Gastrocnemius medialis (tissue), 4 donors: ENCODE results near the gene RARB. TPM values are rescaled to one million over a fixed set of nuclear protein-coding genes. Genes with fewer than 3 reads are reported as not detected.
A peak's percentile ranks its signal among the peaks of the same experiment; 100 is the strongest.

Experiments used
- ATAC-seq, 2 donors: fragments of 150-250 bp; one replicate each; pipeline ENCODE4 v1.9.1; 2016
- DNase-seq, 2 donors: peaks; one replicate each; pipeline ENCODE4 v3.0.0-alpha.2; 2019
- H3K27ac ChIP-seq, 4 donors: fragments of 200-600 bp; sonication (generic); 1 replicate in 1 of 4; 2 replicates in 3 of 4; pipeline ENCODE4 v1.5.1; 2016 to 2018; ENCODE audit warnings: mild to moderate bottlenecking in 2 of 4, moderate library complexity in 1 of 4
- H3K27me3 ChIP-seq, 3 donors: fragments of 200-600 bp; sonication (generic) in 2 of 3; 1 replicate in 1 of 3; 2 replicates in 2 of 3; pipeline versions ENCODE4 v1.5.1 to v1.6.0; 2016 to 2019; ENCODE audit warnings: mild to moderate bottlenecking in 1 of 3, moderate library complexity in 1 of 3
- H3K36me3 ChIP-seq, 2 donors: fragments of 200-600 bp; sonication (generic) in 1 of 2; one replicate each; pipeline ENCODE4 v1.5.1; 2017 to 2018
- H3K4me1 ChIP-seq, 2 donors: fragments of 200-600 bp; sonication (generic) in 1 of 2; one replicate each; pipeline ENCODE4 v1.5.1; 2016 to 2017; ENCODE audit warnings: mild to moderate bottlenecking in 2 of 2
- H3K4me3 ChIP-seq, 4 donors: fragments of 200-600 bp; sonication (generic) in 3 of 4; 1 replicate in 1 of 4; 2 replicates in 3 of 4; pipeline ENCODE4 v1.5.1; 2016 to 2019; ENCODE audit warnings: mild to moderate bottlenecking in 2 of 4
- H3K9me3 ChIP-seq, 3 donors: fragments of 200-600 bp; sonication (generic) in 2 of 3; 1 replicate in 1 of 3; 2 replicates in 2 of 3; pipeline ENCODE4 v1.5.1; 2016 to 2019
- CTCF ChIP-seq, 5 experiments: fragments of 450-650 bp in 3 of 5; fragments of 200-600 bp in 2 of 5; sonication (generic) in 2 of 5; IDR thresholded peaks in 4 of 5; conservative IDR thresholded peaks in 1 of 5; 1 replicate in 4 of 5; 2 replicates in 1 of 5; pipeline ENCODE4 v1.5.1; 2016 to 2019; ENCODE audit warnings: antibody characterized with exemption in 5 of 5, mild to moderate bottlenecking in 3 of 5, moderate library complexity in 3 of 5
- POLR2A ChIP-seq, 2 donors: fragments of 450-650 bp; IDR thresholded peaks; one replicate each; pipeline ENCODE4 v1.6.1; 2017; ENCODE audit warnings: antibody characterized with exemption in 2 of 2, mild to moderate bottlenecking in 2 of 2, moderate library complexity in 2 of 2
- in situ Hi-C, 4 donors: fragments of 200-750 bp; cut with MboI; loops; one replicate each; pipeline versions ENCODE4 v1.15.0 to v1.8.0; 2017; ENCODE audit warnings: low sequenced_read_pairs in 4 of 4
- intact Hi-C: fragments of 100-400 bp; cut with DNase I; formaldehyde crosslinking; loops from one replicate; pipeline ENCODE4 v1.15.1; 2023; ENCODE audit warnings: low total_unique reads
- total RNA-seq, 4 donors: library from RNA; depleted of rRNA; stranded (reverse); fragments of >200 nt; gene quantifications; one replicate each; pipeline versions ENCODE4 v1.1.0 to v1.2.3, GENCODE V29; 2016

RARB gene
- total RNA-seq, 4 donors from 2014 or later, result 1.2 to 3.0 (median 1.9) TPM

- Histone ChIP-seq H3K4me1 (peaks cover 3 to 29% of the 10 kb centered on the region in 2 donors), H3K9me3 (no peaks in the 10 kb centered on the region), H3K36me3 (no peaks in the 10 kb centered on the region), H3K4me3 (no peak overlapping the region), H3K27me3 (no peaks in the 10 kb centered on the region), H3K27ac (no peak overlapping the region)
- DNase-seq (no peak), ATAC-seq (no peak)
- TF ChIP-seq CTCF (IDR thresholded peaks at IDR 0.05 in 4 of 5, conservative IDR thresholded peaks at IDR 0.05 in 1 of 5) (no peak), POLR2A (IDR thresholded peaks at IDR 0.05) (no peak)
- intact Hi-C loops (no loop called here), in situ Hi-C loops (no loop called here)
Measured at GRCh38 chr3:25485673-25486072, 57.6 kb downstream of the RARB start.

- Histone ChIP-seq H3K4me1 (peaks cover 0 to 19% of the 10 kb centered on the region in 2 donors), H3K4me3 (no peak overlapping the region), H3K27me3 (no peaks in the 10 kb centered on the region), H3K27ac (peak overlapping the region in 1 of 4 donors; percentile 50), H3K9me3 (no peaks in the 10 kb centered on the region), H3K36me3 (no peaks in the 10 kb centered on the region)
- ATAC-seq (no peak), DNase-seq (no peak)
- intact Hi-C loops (no loop called here), in situ Hi-C loops (no loop called here)
- TF ChIP-seq POLR2A (IDR thresholded peaks at IDR 0.05) (no peak), CTCF (IDR thresholded peaks at IDR 0.05 in 4 of 5, conservative IDR thresholded peaks at IDR 0.05 in 1 of 5) (no peak)
Measured at GRCh38 chr3:25486932-25487331, 58.9 kb downstream of the RARB start.

- peaks cover 0 to 16% of the 10 kb centered on the region in 2 donors for H3K4me1 ChIP-seq
- in situ Hi-C loops (no loop called here), intact Hi-C loops (no loop called here)
Measured at GRCh38 chr3:25489858-25490593, 62.0 kb downstream of the RARB start.

GRCh38 chr3:25493246-25493645, 65.2 kb downstream of the RARB start:
- in situ Hi-C loops, result no loop called here
- no peak for ATAC-seq
- no peaks in the 10 kb centered on the region for H3K27me3 ChIP-seq
- no peak overlapping the region for H3K27ac ChIP-seq
- H3K36me3 ChIP-seq, result no peaks in the 10 kb centered on the region
- H3K4me3 ChIP-seq, result no peak overlapping the region
- H3K9me3 ChIP-seq, result peaks cover 0 to 8% (median 0%) of the 10 kb centered on the region in 3 donors
- DNase-seq, result no peak
- peaks cover 0 to under 1% of the 10 kb centered on the region in 2 donors for H3K4me1 ChIP-seq
- intact Hi-C loops, result no loop called here
- no peak for TF ChIP-seq POLR2A (IDR thresholded peaks at IDR 0.05)
- no peak for TF ChIP-seq CTCF (IDR thresholded peaks at IDR 0.05 in 4 of 5, conservative IDR thresholded peaks at IDR 0.05 in 1 of 5)

More at GRCh38 chr3:25489858-25490593, 62.0 kb downstream of the RARB start:
- peaks cover 0 to 8% (median 0%) of the 10 kb centered on the region in 3 donors for H3K9me3 ChIP-seq
- TF ChIP-seq POLR2A (IDR thresholded peaks at IDR 0.05) (no peak), CTCF (IDR thresholded peaks at IDR 0.05 in 4 of 5, conservative IDR thresholded peaks at IDR 0.05 in 1 of 5) (no peak)
- H3K27ac ChIP-seq, result no peak overlapping the region
- no peak overlapping the region for H3K4me3 ChIP-seq
- no peaks in the 10 kb centered on the region for H3K27me3 ChIP-seq
- H3K36me3 ChIP-seq, result no peaks in the 10 kb centered on the region
- no peak for ATAC-seq
- no peak for DNase-seq
